Heart left ventricle (tissue), 16 donors: ENCODE data around the gene TMSB10. TPM values are rescaled to one million over a fixed set of nuclear protein-coding genes. Genes with fewer than 3 reads are reported as not detected.

Experiments
- ATAC-seq, 4 donors: fragments of 200-7000 bp; cut with Tn5 transposase; one replicate each; pipeline ENCODE4 v1.9.1; 2020 to 2022; ENCODE audit warnings: moderate library complexity in 4 of 4, mild to moderate bottlenecking in 3 of 4, moderate number of reproducible peaks in 1 of 4
- DNase-seq, 5 donors: peaks; one replicate each; pipeline ENCODE4 v3.0.0-alpha.2; 2020
- H3K27ac ChIP-seq, 12 donors: fragments of 200-600 bp; sonication (generic) in 4 of 12; one replicate each; pipeline versions ENCODE4 v1.5.0 to v1.8.0; 2016 to 2022; ENCODE audit warnings: mild to moderate bottlenecking in 2 of 12
- H3K27me3 ChIP-seq, 9 donors: fragments of 200-600 bp; sonication (generic) in 2 of 9; one replicate each; pipeline versions ENCODE4 v1.5.1 to v1.8.0; 2016 to 2022; ENCODE audit warnings: mild to moderate bottlenecking in 3 of 9
- H3K36me3 ChIP-seq, 9 donors: fragments of 200-600 bp; sonication (generic) in 2 of 9; one replicate each; pipeline versions ENCODE4 v1.5.0 to v1.8.0; 2018 to 2022; ENCODE audit warnings: mild to moderate bottlenecking in 2 of 9
- H3K4me1 ChIP-seq, 12 donors: fragments of 200-600 bp; sonication (generic) in 4 of 12; one replicate each; pipeline versions ENCODE4 v1.5.0 to v1.8.0; 2016 to 2022; ENCODE audit warnings: mild to moderate bottlenecking in 3 of 12
- H3K4me3 ChIP-seq, 12 donors: fragments of 200-600 bp; sonication (generic) in 4 of 12; one replicate each; pipeline versions ENCODE4 v1.5.0 to v1.8.0; 2017 to 2022; ENCODE audit warnings: mild to moderate bottlenecking in 9 of 12, moderate library complexity in 4 of 12
- H3K9me3 ChIP-seq, 12 donors: fragments of 200-600 bp; sonication (generic) in 4 of 12; one replicate each; pipeline versions ENCODE4 v1.5.0 to v1.8.0; 2016 to 2022; ENCODE audit warnings: mild to moderate bottlenecking in 1 of 12
- POLR2A ChIP-seq, 2 donors: fragments of 450-650 bp; IDR thresholded peaks; one replicate each; pipeline ENCODE4 v1.6.1; 2017; ENCODE audit warnings: antibody characterized with exemption in 2 of 2, mild to moderate bottlenecking in 2 of 2, moderate library complexity in 2 of 2
- WGBS, 4 donors: extraction: QIAGEN DNeasy Blood & Tissue Kit in 2 of 4; methylation state at CpG; one replicate each; pipeline versions ENCODE4 v1.1.5 to v1.1.7; 2013 to 2018; 5-methylcytosine and 5-hydroxymethylcytosine counted together
- intact Hi-C, 10 donors: fragments of 100-400 bp; cut with DNase I; formaldehyde crosslinking; loops; one replicate each; pipeline versions ENCODE4 v1.11.1 to v1.14.2; 2022
- polyA plus RNA-seq, 2 donors: library from polyadenylated mRNA; stranded (reverse); fragments of 200-250 nt; gene quantifications; one replicate each; pipeline ENCODE4 v1.2.3, GENCODE V29; 2013
- total RNA-seq, 9 donors: library from RNA; depleted of rRNA in 2 of 9; stranded (reverse); fragments of >200 nt in 2 of 9; fragmentation: NEBNext Ultra II Directional in 3 of 9; extraction: Animal tissue kit (Norgen Biotek cat#: 25700) in 3 of 9; gene quantifications; one replicate each; pipeline versions ENCODE4 v1.1.0 to v1.2.4, GENCODE V29; 2016 to 2023
- TF ChIP-seq, protein P1 (sequence below), 12 donors: fragments of 200-600 bp; sonication (generic) in 4 of 12; IDR thresholded peaks; one replicate each; pipeline versions ENCODE4 v1.5.0 to v1.8.0; 2018 to 2022; ENCODE audit warnings: antibody characterized with exemption in 12 of 12, mild to moderate bottlenecking in 5 of 12
- donor health status: ischemic (EF 13 %, LVEDD 7.1; RV severe dilation, severe dysfunction).
- donor health status: healthy with polysubstance abuse.
- donor health status: DM: no; HTN: yes; CAD: no.
- donor health status: DM: no; HTN: no; CAD: no.
- donor health status: ischemic (EF 25% LVEDD 6.9; RV normal size, moderate dysfunction).
- donor health status: ischemic (EF 25% LVEDD 5.7; RV mildly dilated, moderate dysfunction).
- donor health status: healthy.
- donor health status: DM: yes; HTN: yes; CAD: no.
- donor health status: ischemic (EF 35%, LVEDD 5.7; RV mildly dilated, moderate dysfunction).
- donor health status: nonischemic (EF 11% LVEDD 7.7; RV severe dilation, severe dysfunction).
- donor health status: DM: yes; HTN: yes; CAD: no.
- donor health status: PGD.
- donor health status: ischemic (EF 29% LVEDD 5.4; RV normal size, mild dysfunction).
- donor health status: nonischemic (EF 23%, LVEDD 6.1; RV moderate dilation, normal function).

The TMSB10 gene
- total and polyA plus RNA-seq, 11 donors, result 288 to 3,094 (median 623) TPM

DNA sequence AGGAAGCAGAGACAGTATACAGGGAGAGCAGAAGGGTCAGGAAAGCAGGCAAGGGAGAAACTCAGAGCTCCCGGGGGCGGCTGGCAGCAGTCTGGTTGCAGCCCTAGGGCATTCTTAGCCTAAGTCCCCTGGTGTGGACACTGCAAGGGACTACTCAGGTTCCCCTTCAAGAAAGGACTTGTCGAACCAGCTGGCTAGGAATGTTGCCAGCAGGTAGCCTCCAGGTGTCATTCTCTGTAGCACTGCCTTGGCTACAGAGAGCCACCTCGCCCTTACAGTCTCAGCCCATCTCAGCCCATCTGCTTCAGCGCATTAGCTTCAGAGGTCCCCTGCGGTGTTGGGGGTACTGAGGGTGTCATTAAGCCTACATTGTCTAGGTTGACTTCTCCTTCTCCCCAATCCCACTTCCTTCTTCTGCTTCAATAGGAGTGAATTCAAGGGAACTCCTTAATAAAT lies 11.3 kb upstream of the TMSB10 start:
- Histone ChIP-seq H3K4me3 (peak overlapping the region in 1 of 12 donors; percentile 12), H3K9me3 (no peaks in the 10 kb centered on the region), H3K36me3 (no peaks in the 10 kb centered on the region), H3K4me1 (peaks cover 0 to 68% (median 16%) of the 10 kb centered on the region in 12 donors), H3K27ac (peak overlapping the region in 2 of 12 donors; percentile 25 to 66), H3K27me3 (no peaks in the 10 kb centered on the region)
- ATAC-seq (no peak), DNase-seq (no peak)
- TF ChIP-seq, protein P1, sequence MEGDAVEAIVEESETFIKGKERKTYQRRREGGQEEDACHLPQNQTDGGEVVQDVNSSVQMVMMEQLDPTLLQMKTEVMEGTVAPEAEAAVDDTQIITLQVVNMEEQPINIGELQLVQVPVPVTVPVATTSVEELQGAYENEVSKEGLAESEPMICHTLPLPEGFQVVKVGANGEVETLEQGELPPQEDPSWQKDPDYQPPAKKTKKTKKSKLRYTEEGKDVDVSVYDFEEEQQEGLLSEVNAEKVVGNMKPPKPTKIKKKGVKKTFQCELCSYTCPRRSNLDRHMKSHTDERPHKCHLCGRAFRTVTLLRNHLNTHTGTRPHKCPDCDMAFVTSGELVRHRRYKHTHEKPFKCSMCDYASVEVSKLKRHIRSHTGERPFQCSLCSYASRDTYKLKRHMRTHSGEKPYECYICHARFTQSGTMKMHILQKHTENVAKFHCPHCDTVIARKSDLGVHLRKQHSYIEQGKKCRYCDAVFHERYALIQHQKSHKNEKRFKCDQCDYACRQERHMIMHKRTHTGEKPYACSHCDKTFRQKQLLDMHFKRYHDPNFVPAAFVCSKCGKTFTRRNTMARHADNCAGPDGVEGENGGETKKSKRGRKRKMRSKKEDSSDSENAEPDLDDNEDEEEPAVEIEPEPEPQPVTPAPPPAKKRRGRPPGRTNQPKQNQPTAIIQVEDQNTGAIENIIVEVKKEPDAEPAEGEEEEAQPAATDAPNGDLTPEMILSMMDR (IDR thresholded peaks at IDR 0.05), result no peak
- TF ChIP-seq POLR2A (IDR thresholded peaks at IDR 0.05), result no peak
- intact Hi-C loops, result no loop called here
- WGBS, 4 donors, result 86 to 100% (median 91%) methylated on average over 5 to 6 of the region's 6 CpGs

DNA sequence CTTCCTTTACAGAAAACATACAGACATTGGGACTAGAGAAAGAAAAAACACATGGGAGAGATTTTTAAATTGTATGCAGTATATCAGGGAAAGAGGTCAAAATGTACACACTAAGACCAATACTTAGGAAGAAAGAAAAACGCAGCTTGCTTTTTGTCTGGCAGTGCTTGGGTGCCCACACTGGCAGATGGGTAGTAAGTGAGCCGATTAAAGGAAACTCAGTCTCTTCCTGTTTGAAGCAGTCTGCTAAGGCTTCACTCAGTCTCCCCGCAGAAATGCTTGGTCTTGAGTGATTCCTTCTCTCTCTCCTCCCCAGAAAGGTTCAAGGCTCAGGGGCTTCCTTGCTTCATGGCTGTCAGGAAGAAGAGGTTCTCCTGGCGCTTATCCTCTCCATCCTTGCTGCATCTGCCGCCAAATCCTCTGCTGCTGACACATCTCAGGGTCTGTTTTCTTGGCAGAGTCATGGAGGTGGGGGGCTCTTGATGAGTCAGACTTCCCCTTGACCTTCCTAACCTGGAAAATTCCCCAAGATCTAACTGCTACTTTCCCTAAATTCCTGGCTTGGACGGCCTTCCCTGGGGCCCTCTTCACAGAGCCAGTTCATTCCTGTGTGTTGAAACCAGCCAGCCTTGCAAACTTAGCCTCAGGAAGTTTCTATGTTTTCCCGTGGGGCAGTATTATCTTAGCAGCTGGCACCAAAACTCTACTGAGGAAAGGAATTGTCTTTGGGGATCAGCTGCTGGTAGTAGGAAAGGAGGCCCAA lies 10.5 kb upstream of the TMSB10 start:
- Histone ChIP-seq H3K27ac (peak overlapping the region in 7 of 12 donors; percentile 9 to 66 (median 34)), H3K27me3 (no peaks in the 10 kb centered on the region), H3K4me1 (peaks cover 0 to 68% (median 17%) of the 10 kb centered on the region in 12 donors), H3K4me3 (peak overlapping the region in 1 of 12 donors; percentile 12), H3K36me3 (no peaks in the 10 kb centered on the region), H3K9me3 (no peaks in the 10 kb centered on the region)
- DNase-seq (no peak), ATAC-seq (peak in 2 of 4 donors; percentile 17 to 19)
- TF ChIP-seq, protein P1 (IDR thresholded peaks at IDR 0.05), result no peak
- TF ChIP-seq POLR2A (IDR thresholded peaks at IDR 0.05), result no peak
- WGBS, 4 donors, result 41 to 56% (median 51%) methylated on average over 5 to 7 of the region's 7 CpGs
- intact Hi-C loops, result no loop called here

DNA sequence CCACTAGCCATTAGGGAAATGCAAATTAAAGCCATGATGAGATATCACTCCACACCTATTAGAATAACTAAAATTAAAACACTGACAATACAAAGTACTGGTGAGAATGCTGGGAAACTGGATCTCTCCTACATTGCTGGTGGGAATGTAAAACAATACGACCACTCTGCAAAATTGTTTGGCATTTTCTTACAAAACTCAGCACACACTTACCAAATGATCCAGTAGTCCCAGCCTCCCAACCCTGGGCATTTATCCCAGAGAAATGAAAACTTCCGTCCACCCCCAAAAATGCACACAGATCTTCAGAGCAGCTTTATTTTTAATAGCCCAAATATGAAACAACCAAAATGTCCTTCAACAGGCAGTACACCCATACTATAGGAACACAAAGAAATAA lies 8.9 kb upstream of the TMSB10 start:
- peak overlapping the region in 1 of 12 donors; percentile 88 for H3K27ac ChIP-seq
- no peak for DNase-seq
- H3K27me3 ChIP-seq, result no peaks in the 10 kb centered on the region
- no peak for ATAC-seq
- no peak for TF ChIP-seq POLR2A (IDR thresholded peaks at IDR 0.05)
- TF ChIP-seq, protein P1 (IDR thresholded peaks at IDR 0.05), result no peak
- no peak overlapping the region for H3K4me3 ChIP-seq
- no peaks in the 10 kb centered on the region for H3K9me3 ChIP-seq
- H3K4me1 ChIP-seq, result peaks cover 0 to 67% (median 17%) of the 10 kb centered on the region in 12 donors
- intact Hi-C loops, result no loop called here
- no peaks in the 10 kb centered on the region for H3K36me3 ChIP-seq
- WGBS, 4 donors, result 81 to 89% (median 86%) methylated on average over 2 of the region's 2 CpGs

DNA sequence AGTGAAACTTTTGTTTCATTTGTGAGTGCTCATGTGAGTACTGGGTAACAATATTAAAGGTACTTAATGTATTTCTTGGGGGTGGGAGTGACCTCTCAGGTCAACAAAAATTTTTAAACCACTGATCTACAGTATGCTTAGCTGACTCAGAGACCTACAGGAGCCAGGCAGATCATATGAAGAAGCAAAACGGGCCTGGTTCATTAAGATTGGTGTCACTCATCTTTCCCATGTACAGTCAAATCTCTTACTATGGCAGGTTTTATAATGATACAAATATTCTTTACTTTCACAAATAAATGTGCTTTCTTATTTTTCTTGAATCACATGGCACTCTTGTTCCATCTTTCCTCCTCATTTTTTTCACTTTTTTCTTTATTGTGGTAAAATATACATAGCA lies 7.7 kb upstream of the TMSB10 start:
- no peak for TF ChIP-seq POLR2A (IDR thresholded peaks at IDR 0.05)
- TF ChIP-seq, protein P1 (IDR thresholded peaks at IDR 0.05), result no peak

More for the DNA sequence above, 7.7 kb upstream of the TMSB10 start:
- ATAC-seq (no peak), DNase-seq (no peak)
- no peaks in the 10 kb centered on the region for H3K9me3 ChIP-seq
- H3K4me1 ChIP-seq, result peaks cover 0 to 64% (median 17%) of the 10 kb centered on the region in 12 donors
- intact Hi-C loops, result no loop called here
- H3K36me3 ChIP-seq, result no peaks in the 10 kb centered on the region
- H3K27me3 ChIP-seq, result no peaks in the 10 kb centered on the region
- no peak overlapping the region for H3K4me3 ChIP-seq
- WGBS, 4 donors, result 83 to 92% (median 88%) methylated on average over 1 of the region's 1 CpG
- peak overlapping the region in 7 of 12 donors; percentile 16 to 88 (median 34) for H3K27ac ChIP-seq
